Measurements from ENCODE around the gene PLCB2.

PLCB2 gene

DNA sequence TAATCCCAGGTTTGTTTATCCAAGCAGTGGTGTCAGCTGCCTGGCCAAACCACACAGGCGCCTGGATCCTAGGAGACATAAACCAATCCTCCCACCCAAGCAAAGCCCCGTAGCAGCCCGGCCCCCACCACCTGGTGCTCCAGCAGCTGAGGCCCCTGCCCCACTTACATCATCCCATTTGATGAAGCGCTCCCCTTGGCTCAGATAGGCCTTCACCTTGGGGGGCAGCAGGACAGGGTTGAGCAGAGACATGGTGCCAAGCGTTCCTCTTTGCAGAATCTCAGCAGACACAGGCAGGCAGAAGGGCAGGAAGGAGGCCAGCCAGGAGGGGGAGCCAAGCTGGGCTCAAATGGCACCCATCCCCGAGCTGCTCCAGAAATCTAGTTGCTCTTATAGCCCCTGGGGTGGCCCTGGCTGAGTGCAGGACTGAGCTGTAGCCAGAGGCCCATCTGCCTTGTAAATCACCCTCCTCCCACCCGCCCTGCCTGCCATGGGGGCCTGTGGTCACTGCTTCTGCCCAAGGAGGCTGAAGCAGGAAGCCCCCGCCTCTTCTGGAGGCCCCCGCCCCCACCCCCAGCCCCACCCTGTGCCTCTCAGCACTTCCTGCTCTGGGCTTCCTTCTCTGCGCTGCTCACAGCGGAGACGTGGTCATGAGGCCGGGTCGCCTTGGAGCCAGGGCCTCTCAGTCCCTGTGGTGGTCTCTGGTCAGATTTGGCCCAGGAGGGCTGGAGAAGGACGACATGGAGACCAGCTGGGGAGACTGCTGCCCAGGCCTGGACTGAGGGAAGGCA lies at the start of gene PLCB2:
Gene PLCB2 (minus strand): TSS at position 515 of the 791 bp plus-strand sequence. CDS start 263 bp downstream, at position 252.
- peak; percentile 68 for DNase-seq

DNA sequence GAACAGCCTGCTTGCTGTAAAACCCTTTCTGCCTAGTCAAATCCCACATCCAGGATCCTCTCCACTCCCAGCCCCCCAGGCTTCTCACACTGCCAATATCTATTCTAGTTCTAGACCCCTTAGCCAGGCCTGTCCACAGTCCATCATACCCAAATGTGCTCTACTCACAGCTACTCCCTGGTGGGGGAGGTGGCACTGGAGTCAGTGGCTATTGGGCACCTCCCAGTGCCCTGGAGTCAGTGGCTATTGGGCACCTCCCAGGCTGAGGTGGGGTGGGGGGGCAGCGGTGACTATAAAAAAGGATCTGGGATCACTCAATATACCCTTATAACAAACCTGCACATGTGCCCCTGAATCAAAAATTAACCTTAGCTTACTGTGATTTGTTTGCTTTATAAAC lies 49.5 kb upstream of the PLCB2 start:
- no peak for DNase-seq

GRCh38 chr15:40355976-40356585 lies 48.3 kb upstream of the PLCB2 start:
- DNase-seq, result no peak

- DNase-seq, result no peak
These were observed 46.9 kb upstream of the PLCB2 start for GRCh38 chr15:40354408-40355171.

GRCh38 chr15:40353697-40354096 lies 46.0 kb upstream of the PLCB2 start:
- DNase-seq, result no peak

- DNase-seq, result no peak
These were observed 44.7 kb upstream of the PLCB2 start for GRCh38 chr15:40352281-40352901.

GRCh38 chr15:40349163-40349562 lies 41.4 kb upstream of the PLCB2 start:
- no peak for DNase-seq

GRCh38 chr15:40348474-40348870 lies 40.7 kb upstream of the PLCB2 start:
- DNase-seq, result no peak

DNA sequence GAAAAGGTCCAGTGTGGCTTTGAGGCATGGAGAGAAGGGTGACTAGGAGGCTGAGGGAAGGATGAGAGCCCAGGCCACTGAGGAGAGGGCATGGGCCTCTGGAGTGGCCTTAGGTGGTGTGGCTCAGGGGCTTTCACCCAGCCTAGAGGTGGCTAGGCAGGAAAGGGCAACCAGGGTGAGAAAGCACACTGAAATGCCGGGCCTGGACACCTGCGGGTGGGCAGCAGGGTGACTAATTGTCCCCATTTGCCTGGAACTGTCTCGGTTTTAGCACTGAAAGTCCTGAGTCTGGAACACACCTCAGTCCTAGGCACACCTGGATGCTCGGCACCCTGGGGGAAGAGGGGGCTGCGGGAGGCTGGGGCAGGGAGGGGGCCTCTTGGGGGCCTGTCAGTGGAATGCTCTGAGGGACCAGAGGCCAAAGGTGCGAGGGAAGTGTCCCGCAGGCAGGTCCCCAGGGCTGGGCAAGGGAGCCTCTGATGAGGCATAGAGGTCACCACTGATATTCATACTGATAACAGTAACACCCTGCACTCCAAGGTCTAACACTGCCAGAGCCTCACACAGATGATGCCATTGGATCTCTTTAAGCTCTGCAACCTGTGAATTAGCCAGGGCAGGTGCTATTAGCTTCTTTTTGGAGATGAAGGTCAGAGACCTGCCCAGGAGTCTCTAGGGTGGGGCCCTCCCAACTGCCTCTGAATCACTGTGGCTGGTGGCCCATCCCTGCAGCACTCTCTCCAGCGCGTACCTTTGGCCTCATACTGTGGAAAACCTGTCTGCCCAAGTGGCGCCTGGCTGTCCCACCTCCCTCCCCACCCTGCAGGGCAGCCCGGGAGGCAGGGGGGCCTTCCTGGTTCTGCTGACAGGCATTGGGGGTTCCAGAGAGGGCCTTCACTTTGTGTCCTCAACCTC lies 40.1 kb upstream of the PLCB2 start:
- DNase-seq, result no peak

DNA sequence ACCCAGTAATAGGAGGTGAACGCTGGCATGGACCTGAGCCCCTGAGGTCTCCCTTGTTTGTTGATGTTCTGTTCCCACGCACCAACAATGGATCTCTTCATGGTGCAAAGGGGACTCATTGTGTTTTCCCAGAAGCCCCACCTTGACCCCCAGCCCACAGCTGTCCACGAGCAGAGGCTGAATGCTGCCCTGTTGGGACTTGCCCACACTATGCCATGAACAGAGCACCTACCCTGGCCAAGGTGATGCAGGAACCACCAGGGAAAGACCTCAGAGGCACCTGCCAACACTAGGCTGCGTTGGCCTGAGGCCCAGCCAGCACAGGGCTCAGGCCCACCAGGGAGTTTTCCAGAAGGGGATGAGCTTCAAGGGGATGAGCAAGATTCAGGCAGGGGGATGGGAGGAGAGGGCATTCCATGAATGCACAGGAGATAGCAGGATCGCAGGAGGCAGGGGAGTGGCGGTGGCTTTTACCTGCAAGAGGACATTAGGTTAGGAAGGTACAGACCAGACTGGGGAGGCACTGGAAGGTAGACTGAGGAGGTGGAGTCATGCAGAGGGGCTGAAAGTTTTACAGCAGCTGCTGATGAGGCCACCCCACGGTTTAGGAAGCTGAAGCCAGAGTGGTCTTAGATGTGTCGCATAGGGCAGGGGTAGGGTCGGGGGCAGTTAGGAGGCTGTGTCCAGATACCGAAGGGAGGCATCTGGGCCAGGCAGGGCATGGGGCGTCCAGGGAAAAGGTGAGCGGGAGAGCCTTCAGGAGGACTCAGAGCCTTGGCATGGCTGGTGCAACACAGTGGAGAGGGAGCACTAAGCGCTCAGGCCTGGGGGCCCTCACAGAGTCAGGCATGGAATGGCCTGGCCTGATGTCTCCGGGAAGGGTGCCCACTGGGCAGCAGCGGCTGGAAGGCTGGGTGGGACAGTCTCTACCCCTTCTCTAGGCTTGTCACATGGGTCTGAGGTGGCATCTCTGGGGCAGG lies 39.1 kb upstream of the PLCB2 start:
- no peak for DNase-seq

DNA sequence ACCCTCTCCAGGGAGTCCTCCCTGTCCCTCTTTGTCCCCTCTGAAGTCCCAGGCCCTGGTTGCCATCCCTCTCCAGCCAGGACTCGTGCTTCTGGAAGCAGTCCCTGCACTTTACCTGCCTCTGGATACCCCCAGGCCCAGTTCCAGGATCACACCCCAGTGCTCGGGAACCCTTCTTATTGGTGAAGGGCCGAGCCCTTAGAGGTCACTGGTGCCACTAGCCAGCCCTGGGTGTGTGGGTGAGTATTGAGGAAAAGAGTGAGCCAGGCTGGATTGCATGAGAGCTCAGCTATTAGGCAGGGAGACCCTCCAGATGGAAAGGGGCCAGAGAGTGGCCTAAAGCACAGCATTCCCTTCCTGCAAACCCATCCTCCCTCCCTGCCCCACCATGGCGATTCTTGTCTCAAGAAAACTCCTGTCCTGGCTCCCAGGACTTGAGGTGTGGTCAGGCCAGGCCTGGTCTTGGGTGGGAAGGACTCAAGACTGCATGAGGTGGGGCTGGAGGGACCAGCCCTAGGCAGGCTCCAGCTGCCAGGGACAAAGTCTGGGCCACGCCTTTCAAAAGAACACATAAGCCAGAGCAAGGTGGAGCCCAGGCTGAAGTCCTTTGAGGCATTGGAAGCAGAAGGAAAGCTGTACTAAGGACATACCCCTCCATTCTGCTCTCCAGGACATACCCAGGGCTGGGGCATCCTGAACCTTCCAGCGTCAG lies 38.3 kb upstream of the PLCB2 start:
- no peak for DNase-seq

GRCh38 chr15:40345225-40345866 lies 37.6 kb upstream of the PLCB2 start:
- no peak for DNase-seq

GRCh38 chr15:40344631-40345120 lies 36.9 kb upstream of the PLCB2 start:
- peak; percentile 75 for DNase-seq

- DNase-seq, result no peak
These were observed 36.5 kb upstream of the PLCB2 start for GRCh38 chr15:40344217-40344616.

GRCh38 chr15:40343512-40343911 lies 35.8 kb upstream of the PLCB2 start:
- DNase-seq, result no peak

GRCh38 chr15:40342416-40343320 lies 34.9 kb upstream of the PLCB2 start:
- no peak for DNase-seq

GRCh38 chr15:40340740-40341400 lies 33.1 kb upstream of the PLCB2 start, which contains the start of gene CCDC9B:
TSS of gene CCDC9B (minus strand) at chr15:40340939. CDS start at chr15:40340819, 120 bp downstream.
- no peak for DNase-seq
